Measurements from ENCODE around the gene AKAP13.
A peak's percentile ranks its signal among the peaks of the same experiment; 100 is the strongest.
"Not testable (repeated sequence)": the region's sequence is repeated elsewhere in the genome, so short reads cannot be mapped to it uniquely, and the experiment has no call there.

The AKAP13 gene, protein sequence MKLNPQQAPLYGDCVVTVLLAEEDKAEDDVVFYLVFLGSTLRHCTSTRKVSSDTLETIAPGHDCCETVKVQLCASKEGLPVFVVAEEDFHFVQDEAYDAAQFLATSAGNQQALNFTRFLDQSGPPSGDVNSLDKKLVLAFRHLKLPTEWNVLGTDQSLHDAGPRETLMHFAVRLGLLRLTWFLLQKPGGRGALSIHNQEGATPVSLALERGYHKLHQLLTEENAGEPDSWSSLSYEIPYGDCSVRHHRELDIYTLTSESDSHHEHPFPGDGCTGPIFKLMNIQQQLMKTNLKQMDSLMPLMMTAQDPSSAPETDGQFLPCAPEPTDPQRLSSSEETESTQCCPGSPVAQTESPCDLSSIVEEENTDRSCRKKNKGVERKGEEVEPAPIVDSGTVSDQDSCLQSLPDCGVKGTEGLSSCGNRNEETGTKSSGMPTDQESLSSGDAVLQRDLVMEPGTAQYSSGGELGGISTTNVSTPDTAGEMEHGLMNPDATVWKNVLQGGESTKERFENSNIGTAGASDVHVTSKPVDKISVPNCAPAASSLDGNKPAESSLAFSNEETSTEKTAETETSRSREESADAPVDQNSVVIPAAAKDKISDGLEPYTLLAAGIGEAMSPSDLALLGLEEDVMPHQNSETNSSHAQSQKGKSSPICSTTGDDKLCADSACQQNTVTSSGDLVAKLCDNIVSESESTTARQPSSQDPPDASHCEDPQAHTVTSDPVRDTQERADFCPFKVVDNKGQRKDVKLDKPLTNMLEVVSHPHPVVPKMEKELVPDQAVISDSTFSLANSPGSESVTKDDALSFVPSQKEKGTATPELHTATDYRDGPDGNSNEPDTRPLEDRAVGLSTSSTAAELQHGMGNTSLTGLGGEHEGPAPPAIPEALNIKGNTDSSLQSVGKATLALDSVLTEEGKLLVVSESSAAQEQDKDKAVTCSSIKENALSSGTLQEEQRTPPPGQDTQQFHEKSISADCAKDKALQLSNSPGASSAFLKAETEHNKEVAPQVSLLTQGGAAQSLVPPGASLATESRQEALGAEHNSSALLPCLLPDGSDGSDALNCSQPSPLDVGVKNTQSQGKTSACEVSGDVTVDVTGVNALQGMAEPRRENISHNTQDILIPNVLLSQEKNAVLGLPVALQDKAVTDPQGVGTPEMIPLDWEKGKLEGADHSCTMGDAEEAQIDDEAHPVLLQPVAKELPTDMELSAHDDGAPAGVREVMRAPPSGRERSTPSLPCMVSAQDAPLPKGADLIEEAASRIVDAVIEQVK (N-terminal part only)

DNA sequence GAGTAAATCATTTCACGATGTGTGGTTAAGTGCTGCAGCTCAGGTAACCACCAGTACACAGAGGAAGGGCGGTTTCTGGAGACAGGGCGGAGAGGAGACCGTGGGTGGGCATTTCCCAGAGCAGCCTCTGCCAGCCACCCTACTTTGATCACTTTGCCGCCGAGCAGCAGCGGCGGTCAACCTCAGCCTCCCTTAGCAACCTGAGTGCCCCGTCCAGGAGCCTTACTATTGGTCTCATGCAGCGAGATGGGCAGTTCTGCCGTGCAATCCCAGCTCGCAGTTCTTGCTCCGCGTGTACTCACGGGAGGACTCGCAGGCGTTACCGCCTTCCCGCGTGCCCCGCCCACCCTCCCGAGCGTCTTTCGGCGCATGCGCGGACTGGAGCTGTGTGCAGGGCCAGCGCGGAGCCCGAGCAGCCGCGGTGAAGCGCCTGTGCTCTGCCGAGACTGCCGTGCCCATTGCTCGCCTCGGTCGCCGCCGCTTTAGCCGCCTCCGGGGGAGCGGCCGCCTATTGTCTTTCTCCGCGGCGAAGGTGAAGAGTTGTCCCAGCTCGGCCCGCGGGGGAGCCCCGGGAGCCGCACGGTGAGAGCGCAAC is at the start of gene AKAP13:
Gene AKAP13, plus strand, starts transcription at position 387 of the 595 bp plus-strand sequence. CDS start 105,118 bp downstream, outside the sequence.
- peak; percentile 87 to 91 for DNase-seq (ENCODE audit: low read depth in 2 of 2)

DNA sequence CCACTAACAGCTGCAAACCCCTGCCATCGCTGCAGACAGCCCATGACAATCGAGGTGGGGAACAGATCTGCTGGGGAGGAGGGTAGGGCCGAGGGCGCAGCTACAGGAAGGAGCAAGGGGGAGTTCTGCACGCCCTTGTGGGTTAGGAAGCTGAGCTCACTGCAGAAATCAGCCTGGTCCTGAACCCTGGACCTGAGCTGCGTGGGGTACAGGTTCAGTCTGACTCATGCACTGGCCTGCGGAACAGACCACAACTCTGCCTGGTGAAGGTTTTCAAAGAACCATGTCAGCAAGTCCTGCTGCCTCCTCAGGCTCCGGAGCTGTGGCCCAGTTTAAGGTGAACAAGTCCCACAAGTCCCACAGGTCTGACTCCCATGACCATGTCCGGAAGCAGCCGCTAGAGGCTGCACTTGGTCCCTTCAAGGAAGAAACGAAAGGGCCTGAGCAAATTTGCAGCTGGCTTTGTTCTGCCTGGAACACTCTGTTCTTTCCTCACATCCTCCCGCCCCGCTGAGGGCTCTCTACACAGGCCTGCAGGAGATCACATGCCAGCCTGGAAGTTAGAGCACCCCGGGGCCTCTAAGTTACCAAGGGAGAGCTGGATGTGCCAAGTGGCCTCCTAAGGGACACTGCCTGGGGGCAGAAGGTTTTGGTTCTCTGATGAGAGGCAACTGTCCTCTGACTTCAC is 49.4 kb upstream of the AKAP13 start:
- peak; percentile 68 for DNase-seq (ENCODE audit: low read depth in 2 of 2)

GRCh38 chr15:85331655-85332285 is 48.6 kb upstream of the AKAP13 start:
- no peak for DNase-seq (ENCODE audit: low read depth in 2 of 2)

DNA sequence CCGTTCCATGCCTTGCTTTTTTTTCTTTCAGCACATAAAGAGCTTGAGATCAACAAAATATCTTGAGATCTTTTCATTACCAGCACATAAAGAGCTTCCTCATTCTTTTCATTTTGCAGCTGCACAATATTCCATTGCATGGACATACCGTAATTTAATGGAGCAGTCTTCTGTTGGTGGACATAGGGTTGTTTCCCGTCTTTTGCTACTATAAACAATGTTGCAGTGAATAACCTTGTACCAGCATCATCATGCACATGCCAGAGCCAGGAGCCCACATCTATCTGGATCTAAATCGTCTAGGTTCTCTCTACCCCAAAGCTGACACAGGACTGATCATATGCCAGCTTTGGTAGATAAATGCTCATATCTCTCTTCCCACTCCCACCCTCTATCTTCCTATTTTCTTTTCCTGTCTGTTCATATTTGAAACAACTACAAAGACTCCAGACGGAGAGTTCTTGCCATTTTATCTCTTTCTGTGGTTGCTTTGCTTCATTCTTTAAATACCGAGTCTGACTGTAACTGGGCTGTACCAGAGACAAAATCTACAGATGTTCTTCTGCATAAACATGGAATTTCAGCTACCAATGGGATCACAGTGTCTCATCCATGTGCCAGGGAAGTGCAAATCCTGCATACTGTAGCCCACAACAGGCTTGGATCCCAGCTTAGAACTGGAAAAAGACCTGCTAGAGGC is 47.1 kb upstream of the AKAP13 start:
- no peak for DNase-seq (ENCODE audit: low read depth in 2 of 2)

GRCh38 chr15:85334241-85334640 is 46.2 kb upstream of the AKAP13 start:
- no peak for DNase-seq (ENCODE audit: low read depth in 2 of 2)

GRCh38 chr15:85335193-85335942 is 45.0 kb upstream of the AKAP13 start:
- no peak for DNase-seq (ENCODE audit: low read depth in 2 of 2)

GRCh38 chr15:85336880-85337279 is 43.5 kb upstream of the AKAP13 start:
- DNase-seq (ENCODE audit: low read depth in 2 of 2) = no peak

DNA sequence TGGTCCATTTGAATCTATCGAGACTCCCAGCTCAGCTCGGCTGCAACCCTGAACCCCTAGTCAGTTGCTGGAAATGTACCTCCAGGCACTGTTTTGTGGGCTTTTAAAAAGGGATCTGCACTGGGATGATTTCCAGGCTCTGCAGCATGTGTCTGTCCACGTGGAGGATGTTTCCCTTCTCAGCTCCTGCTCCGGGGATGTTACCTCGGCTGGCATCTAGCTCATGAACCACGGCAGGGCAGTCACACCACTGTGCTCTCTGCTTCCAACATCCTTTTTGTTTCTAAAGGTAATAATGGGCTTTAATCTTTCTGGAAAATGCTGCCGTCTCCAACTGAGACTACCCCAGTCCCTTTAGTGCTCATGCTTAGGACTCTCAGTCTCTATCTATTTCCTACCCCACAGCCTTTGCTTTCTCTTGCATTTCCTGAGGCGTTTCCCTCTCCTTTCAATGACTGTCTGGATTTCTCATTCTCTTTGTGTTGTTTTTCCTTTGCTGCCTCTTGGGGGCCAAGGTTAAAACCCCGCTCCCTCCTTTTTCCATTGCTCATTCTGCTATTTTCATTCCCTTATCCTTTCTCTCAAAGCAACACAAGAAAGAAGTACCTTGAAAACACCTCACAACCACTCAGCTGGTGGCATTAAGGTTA is 42.9 kb upstream of the AKAP13 start:
- no peak for DNase-seq (ENCODE audit: low read depth in 2 of 2)

- no peak for DNase-seq (ENCODE audit: low read depth in 2 of 2)
Observed at GRCh38 chr15:85340321-85340665, 40.1 kb upstream of the AKAP13 start.

DNA sequence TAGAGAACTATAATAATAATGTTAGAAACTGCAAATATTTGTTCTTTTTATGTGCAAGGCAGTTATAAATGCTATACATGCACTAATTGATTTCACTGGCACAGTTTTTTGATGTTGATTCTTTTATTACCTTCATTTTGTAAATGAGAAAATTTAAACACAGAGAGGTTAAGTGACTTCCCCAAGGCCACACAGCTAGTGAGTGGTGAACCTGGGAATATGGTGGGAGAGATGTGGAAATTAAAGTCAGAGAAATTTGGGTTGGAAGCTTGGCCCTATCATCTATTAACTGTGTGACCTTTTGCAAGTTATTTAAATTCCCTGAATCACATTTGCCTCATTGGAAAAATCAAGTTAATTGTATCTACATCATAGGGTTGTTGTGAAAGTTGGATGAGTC is 39.6 kb upstream of the AKAP13 start:
- no peak for DNase-seq (ENCODE audit: low read depth in 2 of 2)

DNA sequence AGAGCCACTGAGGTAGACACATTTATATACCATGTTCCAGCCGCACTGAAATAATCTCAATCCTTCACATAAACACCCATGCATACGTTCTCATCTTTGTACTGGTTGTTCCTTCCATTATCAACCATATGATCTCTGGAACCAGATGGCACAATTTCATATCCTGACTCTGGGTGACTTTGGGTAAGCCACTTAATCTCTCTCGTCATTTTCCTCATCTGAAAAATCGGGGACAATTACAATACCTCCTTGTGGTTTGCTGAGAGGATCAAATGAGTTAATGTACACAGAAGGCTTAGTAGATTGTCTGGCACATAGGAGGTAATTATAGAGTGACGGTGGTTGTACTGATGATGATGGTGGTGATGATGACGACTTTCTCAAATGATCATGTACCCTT is 38.2 kb upstream of the AKAP13 start:
- DNase-seq (ENCODE audit: low read depth in 2 of 2) = not testable (repeated sequence)

DNA sequence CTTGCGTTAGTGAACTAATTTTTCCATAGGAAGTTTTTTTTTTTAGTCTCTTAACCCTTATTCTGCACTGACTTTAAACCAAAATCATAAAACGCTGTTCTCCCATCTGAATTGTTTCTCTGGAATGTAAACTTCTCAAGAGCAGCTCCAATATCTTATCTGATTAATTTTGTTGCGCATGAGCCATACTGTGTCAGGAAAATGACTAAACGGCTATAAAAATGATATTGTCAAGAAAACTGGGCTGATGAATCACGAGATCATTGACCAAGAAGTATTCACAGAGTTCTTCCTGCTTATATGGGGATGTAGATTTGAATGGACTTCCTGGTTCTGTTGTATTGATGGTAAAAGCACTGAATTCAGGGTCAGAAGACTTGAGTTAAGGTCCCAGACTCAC is 37.0 kb upstream of the AKAP13 start:
- DNase-seq (ENCODE audit: low read depth in 2 of 2) = not testable (repeated sequence)

- DNase-seq (ENCODE audit: low read depth in 2 of 2) = not testable (repeated sequence)
Observed at GRCh38 chr15:85344241-85344640, 36.2 kb upstream of the AKAP13 start.

DNA sequence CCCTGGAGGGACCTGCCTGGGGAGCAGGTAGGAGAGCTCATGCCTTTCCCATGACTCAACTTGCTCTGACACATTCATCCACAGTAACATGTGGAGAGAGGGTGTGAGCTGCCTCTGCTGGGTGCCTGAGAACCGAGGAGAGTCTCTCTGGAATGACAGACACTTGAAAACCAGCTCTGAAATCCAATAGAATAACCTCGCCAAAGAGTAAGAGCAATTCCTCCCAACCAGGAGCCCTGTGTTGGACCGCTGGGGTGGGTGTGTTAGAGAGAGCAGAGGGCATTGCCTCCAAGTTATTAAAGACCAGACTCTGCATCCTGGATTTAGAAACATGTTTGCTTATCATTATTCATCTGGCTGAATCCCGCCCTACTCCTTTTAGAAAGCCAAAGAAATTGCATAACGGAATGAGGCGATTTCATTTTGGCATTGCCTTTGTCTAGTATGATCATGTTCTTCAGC is 35.7 kb upstream of the AKAP13 start:
- not testable (repeated sequence) for DNase-seq (ENCODE audit: low read depth in 2 of 2)

- DNase-seq (ENCODE audit: low read depth in 2 of 2) = not testable (repeated sequence)
Observed at GRCh38 chr15:85345196-85345918, 35.0 kb upstream of the AKAP13 start.

DNA sequence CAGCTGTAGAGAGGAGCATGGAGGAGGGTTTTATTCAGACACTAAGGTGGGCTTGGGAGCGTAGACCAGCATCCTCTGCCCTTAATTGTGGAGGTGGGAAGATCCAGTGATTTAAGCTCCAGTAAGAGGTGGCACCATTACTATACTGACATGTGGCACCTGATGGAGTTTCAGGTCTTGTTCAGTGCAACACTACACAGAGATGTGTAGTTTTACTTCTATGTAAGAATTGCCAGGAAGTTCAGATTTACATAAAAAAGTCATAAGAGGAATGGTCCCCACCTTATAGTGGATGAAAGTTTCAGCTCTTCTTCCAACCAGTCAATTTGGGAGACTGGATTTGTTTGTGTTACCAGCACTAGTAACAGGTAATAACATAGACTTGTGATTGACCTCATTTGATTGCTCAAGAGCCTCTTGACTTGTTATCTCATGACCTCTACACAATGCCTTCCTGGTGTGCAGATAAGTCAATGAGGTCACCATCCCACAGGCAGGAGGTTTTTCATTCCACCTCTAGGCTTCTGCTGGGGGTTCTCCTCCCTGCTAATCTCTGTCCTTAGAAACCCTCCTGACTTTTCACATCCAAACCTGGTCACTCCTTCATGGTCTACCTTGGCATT is 33.8 kb upstream of the AKAP13 start:
- not testable (repeated sequence) for DNase-seq (ENCODE audit: low read depth in 2 of 2)

Data from stimulated activated CD8-positive, alpha-beta memory T cell treated with anti-CD3 and anti-CD28 coated beads, Interleukin-2, amount 100 ng/mL, for 48 hours (primary cell).